HL-60/S4 treated with phorbol 12-myristate 13-acetate at 8.2 ng/mL for 4 days and 3 days (cell line): ENCODE data around the gene RPH3AL.

ENCODE experiments used
- in situ Hi-C: fragments of 300-500 bp; cut with MboI; formaldehyde crosslinking; loops from 2 replicates; pipeline ENCODE4 v1.15.0; 2022; ENCODE audit warnings: low sequenced_read_pairs

Gene RPH3AL

DNA sequence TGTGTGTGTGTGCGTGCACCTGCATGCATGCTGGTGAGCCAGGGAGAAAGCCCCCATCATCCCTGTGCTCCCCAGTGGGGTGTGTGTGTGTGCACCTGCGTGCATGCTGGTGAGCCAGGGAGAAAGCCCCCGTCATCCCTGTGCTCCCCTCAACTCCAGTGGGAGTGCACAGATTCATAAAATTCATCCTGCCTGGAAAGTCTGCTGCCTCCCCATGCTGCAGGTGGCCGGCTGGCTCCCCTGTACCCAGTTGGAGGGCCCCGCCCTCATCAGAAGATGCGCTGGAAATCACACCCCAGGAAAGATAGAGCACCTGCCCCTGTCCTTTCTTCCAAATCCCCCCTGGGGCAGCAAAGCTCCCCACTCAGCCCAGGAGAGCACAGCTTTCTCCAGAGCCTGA lies 86.4 kb downstream of the RPH3AL start:
- in situ Hi-C loops, result no loop called here

DNA sequence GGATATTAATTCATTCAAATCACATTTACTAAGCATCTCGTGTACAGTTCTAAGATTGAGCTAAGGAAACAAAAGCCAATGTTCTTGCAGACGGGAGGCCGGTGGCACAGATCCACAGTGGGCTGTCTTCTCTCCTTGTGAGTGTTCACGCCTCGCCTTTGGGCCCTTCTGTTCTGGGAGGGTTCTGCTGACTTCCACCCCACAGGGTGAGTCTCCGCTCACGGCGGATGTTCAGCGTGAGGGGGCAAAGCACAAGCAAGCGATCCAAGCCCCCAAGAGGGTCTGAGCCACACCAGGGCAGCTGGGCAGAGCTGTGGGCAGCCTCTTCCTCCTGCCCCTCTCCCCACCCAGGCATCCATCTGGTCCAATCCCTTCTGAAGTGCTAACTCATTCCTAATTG lies 86.9 kb downstream of the RPH3AL start:
- in situ Hi-C loops, result no loop called here

DNA sequence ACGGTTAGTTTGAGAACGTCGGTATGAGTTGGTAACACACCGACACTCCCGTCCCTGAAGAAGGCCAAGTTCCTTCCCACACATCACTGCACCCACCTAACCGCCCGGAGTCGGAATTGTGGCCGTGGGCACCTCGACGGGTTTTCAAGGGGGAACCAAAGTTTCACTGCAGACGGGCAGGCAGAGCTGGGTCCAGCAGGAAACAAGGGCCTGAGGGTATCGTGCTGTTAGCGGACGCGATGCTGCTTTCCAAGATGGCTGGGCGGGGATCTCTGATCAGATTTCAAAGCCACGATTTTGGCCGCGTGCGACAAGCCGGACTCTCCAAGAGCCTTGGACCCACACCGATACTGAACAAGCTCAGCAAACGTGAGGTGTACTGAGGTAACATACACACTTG lies 88.8 kb downstream of the RPH3AL start:
- in situ Hi-C loops, result no loop called here

DNA sequence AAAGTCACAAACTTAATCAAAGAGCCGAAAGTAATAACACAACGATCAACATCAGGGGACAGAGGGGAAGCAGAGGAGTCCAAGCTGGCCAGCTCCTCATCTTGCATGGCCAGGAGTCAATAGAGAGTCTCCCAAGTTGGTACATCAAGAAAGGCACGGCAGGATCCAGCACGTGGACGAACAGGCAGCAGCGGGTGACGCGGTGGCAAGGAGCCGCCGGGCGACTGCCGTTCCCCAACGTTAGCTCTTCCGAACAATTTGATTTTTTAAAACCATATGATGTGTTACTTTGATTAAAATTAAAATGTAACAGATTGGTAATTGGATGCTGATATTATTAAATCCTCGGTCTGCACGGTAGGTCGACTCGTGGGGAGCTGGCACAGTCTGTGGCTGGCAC lies 89.3 kb downstream of the RPH3AL start:
- in situ Hi-C loops, result no loop called here

- in situ Hi-C loops, result no loop called here
These were observed 91.0 kb downstream of the RPH3AL start for GRCh38 chr17:261635-262034.

DNA sequence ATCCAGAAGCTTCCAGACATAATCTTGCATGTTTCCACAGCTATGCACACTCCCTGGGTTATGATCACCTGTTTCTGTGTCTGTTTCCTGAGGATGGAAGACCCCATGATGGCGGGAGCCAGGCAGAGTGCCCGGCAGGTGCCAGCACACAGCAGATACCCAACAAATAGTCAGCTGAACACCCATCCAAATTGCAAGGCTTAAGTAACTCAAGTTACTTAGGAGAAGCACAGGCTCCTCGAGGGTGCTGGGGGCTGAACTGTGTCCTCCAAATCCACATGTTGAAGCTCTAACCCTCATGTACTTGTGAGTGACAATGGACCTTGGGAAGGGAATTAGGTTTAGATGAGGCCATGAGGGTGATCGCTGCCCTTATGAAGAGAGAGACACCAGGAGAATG lies 91.7 kb downstream of the RPH3AL start:
- in situ Hi-C loops, result no loop called here

- in situ Hi-C loops, result no loop called here
These were observed 92.4 kb downstream of the RPH3AL start for GRCh38 chr17:260031-260791.

DNA sequence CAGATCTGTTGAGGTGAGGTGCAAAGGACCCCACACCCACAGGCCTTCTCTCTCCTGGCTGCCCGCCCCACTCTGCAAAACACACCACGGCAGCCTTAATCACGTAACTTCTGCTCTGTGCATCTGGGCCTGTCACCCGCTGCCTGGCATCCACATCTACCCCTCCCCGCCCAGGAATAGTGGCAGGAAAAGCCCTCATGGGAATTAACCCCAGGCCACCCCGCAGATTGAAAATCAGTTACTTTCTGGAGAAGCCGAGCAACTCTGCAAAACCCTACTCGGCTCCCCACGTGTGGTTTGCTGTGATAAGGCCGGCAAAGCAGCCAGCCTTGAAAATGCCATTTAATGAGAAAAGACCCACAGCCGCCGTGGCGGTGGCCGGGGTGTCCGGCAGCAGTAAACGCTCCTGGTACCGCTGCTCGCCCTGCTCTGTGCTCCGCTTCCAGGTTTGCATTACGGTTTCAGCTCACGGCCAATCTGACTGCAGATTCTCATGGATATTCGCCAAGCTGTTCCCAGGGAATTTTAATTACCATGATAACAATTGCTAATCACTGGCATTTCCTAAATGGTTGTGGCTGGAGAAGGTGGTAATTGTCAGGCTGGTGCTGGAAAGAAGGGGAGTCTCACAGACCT lies 93.1 kb downstream of the RPH3AL start:
- in situ Hi-C loops, result no loop called here

DNA sequence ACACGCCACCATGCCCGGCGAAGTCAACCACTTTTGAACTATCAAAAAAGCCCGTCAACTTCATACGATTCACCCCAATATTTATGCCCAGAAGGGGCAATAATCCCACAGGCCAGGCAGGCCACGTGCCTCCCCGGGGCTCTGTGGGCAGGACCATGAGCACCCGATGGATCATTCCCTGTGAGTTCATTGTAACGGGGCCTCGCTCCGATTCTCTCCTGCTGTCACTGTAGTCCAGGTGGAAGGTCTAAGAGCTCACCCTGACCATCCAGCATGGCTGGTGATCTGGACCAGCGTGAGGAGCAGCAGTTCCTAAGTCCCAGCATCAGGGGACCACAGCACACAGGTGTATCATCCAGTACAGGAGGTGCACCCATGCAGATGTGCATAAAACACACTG lies 93.7 kb downstream of the RPH3AL start:
- in situ Hi-C loops, result no loop called here

GRCh38 chr17:258045-258734 lies 94.4 kb downstream of the RPH3AL start:
- in situ Hi-C loops, result no loop called here

DNA sequence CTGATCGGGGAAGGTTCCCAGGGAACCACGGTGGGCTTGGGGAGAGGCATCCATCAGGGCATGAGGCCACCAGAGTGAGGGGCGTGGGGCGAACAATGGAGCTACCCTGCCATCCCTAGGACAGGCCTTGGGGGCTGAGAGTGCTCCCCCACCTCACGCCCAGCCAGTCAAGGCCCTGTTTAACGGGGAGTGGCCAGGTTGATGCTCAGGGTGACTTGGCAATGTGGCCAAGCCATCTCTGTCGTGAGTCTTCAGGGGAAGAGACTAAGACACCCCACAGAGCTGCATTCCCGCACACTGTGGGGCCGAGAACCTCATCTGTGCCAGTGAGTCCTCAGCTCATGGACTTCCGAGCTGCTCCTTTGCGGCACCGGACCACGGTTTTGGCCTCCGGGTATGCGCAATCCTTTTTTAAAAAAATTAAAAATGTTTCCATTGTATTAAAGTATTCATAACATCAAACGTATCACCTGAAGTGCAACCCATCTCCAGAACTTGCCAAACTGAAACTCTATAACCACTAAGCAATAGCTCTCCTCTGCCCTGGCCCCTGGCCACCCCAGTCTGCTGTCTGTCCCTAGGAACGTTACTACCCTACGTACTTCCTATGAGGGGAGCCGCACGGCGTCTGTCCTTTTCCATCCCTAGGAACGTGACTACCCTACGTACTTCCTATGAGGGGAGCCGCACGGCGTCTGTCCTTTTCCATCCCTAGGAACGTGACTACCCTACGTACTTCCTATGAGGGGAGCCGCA lies 99.3 kb downstream of the RPH3AL start:
- in situ Hi-C loops, result no loop called here

- in situ Hi-C loops, result no loop called here
These were observed 100.2 kb downstream of the RPH3AL start for GRCh38 chr17:252456-252855.

GRCh38 chr17:251531-251930 lies 101.1 kb downstream of the RPH3AL start:
- in situ Hi-C loops, result no loop called here

GRCh38 chr17:250487-251300 lies 101.9 kb downstream of the RPH3AL start:
- in situ Hi-C loops, result no loop called here

DNA sequence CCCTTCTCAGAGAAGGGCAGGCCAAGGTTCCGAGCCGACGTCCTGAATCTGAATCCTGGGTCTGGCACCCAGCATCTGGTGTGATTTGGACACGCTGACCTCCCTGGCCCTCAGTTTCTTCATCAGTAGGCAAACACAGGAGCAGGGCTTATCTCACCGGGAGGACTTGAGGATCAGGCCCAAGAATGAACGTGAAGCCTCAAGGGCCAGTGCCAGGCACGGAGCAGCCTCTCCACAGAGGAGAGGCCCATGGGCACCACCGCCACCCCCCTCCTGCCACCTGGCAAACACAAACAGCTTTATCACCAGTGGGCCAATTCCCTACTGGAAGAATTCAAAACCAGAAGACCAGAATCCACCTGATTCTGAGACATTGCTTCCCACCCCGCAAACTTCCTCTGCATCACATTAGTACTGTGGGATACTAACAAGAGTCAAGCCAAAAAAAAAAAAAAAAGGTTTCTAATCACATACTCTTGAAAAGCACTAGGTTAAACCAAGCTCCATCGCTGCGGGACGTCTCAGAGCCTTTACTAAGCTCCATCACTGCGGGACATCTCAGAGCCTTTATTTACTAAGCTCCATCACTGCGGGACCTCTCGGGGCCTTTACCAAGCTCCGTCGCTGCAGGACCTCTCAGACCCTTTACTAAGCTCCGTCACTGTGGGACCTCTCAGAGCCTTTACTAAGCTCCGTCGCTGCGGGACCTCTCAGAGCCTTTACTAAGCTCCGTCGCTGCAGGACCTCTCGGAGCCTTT lies 103.2 kb downstream of the RPH3AL start:
- in situ Hi-C loops, result no loop called here

DNA sequence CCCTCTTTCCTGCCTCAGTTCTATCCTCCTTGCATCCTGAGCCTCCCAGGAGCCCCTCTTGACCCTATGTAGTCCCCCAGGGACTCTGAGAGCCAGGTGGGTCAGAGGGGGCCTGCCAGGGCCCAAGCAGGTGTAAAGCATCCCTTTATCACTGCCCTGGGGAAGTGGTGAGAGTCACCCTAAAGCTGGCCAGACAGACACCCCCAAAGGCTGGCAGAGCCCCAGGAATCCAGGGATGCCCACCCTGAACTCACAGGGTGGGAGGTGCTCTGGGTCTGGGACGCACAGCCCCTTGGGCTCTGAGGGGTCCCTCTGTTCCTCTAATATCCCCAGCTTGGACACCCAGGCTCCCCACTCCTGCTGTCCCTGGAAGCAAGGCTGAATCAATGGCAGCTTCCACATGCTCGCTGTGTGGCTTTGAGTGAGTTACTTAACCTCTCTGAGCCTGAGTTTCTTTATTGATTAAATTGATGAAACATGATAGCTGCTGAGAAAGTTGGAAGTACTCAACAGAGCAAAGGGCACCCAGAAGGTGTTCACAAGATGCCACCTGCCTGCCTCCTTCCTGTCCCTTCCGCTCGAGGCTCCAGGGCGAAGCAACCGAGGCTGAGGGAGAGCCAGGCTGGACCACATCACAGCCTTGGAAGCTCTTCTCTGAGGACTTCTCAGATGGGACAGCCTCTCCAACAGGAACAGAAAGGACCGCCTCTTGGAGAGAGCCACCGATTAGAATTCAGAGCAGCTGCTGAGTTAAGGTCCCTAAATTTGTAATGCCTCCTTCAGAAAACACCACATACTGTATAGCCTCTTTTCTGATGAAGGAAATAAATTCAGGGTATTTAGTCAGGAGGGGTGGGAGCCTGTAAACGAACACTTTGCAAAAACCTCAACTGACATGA lies 104.0 kb downstream of the RPH3AL start:
- in situ Hi-C loops, result no loop called here

GRCh38 chr17:247767-248166 lies 104.8 kb downstream of the RPH3AL start:
- in situ Hi-C loops, result no loop called here

- in situ Hi-C loops, result no loop called here
These were observed 105.7 kb downstream of the RPH3AL start for GRCh38 chr17:246851-247421.
